Lower leg skin (tissue), 3 donors: ENCODE measurements around the gene APBA3.

Experiments used
- CTCF ChIP-seq, 3 donors: fragments of 450-650 bp; IDR thresholded peaks; one replicate each; pipeline ENCODE4 v1.5.1; 2016; ENCODE audit warnings: antibody characterized with exemption in 3 of 3, mild to moderate bottlenecking in 3 of 3, moderate library complexity in 2 of 3
- POLR2A ChIP-seq, 2 donors: fragments of 450-650 bp; IDR thresholded peaks; one replicate each; pipeline ENCODE4 v1.6.1; 2016 to 2017; ENCODE audit warnings: antibody characterized with exemption in 2 of 2, mild to moderate bottlenecking in 1 of 2, moderate library complexity in 1 of 2

GRCh38 chr19:3751236-3751635 is 10.3 kb downstream of the APBA3 start:
- TF ChIP-seq POLR2A (IDR thresholded peaks at IDR 0.05) (no peak), CTCF (IDR thresholded peaks at IDR 0.05) (no peak)
